ENCODE data around the gene MTHFD1L.

DNA sequence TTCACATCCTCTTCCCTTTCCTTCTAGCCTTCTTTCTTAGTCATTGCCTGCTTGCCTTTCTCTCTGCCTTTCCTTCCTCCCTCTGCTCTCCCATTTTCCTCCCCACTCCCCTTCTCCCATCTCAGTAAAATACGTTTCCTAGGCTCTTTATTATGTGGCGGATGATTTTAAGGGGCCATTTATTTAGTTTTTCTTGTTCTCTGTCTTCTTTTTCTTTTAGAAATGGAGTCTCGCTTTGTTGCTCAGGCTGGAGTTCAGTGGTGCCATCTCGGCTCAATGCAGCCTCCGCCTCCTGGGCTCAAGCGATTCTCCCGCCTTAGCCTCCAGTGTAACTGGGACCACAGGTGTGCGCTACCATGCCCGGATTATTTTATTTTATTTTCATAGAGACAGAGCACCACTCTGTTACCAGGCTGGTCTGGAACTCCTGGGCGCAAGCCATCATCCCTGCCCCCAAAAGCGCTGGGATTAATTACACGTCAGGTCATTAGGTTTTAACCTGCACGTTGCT lies 1.5 kb downstream of the MTHFD1L start:
- TF ChIP-seq, protein P1, sequence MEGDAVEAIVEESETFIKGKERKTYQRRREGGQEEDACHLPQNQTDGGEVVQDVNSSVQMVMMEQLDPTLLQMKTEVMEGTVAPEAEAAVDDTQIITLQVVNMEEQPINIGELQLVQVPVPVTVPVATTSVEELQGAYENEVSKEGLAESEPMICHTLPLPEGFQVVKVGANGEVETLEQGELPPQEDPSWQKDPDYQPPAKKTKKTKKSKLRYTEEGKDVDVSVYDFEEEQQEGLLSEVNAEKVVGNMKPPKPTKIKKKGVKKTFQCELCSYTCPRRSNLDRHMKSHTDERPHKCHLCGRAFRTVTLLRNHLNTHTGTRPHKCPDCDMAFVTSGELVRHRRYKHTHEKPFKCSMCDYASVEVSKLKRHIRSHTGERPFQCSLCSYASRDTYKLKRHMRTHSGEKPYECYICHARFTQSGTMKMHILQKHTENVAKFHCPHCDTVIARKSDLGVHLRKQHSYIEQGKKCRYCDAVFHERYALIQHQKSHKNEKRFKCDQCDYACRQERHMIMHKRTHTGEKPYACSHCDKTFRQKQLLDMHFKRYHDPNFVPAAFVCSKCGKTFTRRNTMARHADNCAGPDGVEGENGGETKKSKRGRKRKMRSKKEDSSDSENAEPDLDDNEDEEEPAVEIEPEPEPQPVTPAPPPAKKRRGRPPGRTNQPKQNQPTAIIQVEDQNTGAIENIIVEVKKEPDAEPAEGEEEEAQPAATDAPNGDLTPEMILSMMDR (IDR thresholded peaks at IDR 0.05 in 4 of 5, conservative IDR thresholded peaks at IDR 0.05 in 1 of 5), result no peak
- TF ChIP-seq POLR2A (IDR thresholded peaks at IDR 0.05), result no peak
